Skeletal muscle satellite cell (primary cell): ENCODE data around the gene PRR23E.

ENCODE experiments used
- H3K27me3 ChIP-seq: 2 replicates; pipeline ENCODE4 v1.7.0; 2013; ENCODE audit warnings: low read length; ENCODE audit not compliant: control insufficient read depth, insufficient read depth
- H3K36me3 ChIP-seq: 2 replicates; pipeline ENCODE4 v1.7.0; 2013; ENCODE audit warnings: mild to moderate bottlenecking, control low read depth, low read length; ENCODE audit not compliant: insufficient read depth
- H3K4me1 ChIP-seq: 2 replicates; pipeline ENCODE4 v1.7.0; 2013; ENCODE audit warnings: low read length; ENCODE audit not compliant: control insufficient read depth, insufficient read depth
- H3K4me2 ChIP-seq: 2 replicates; pipeline ENCODE4 v1.7.0; 2013; ENCODE audit warnings: mild to moderate bottlenecking, low read length
- H3K4me3 ChIP-seq: 2 replicates; pipeline ENCODE4 v1.7.0; 2013; ENCODE audit warnings: low read length
- H3K9ac ChIP-seq: 2 replicates; pipeline ENCODE4 v1.7.0; 2013; ENCODE audit warnings: mild to moderate bottlenecking, low read depth, low read length, moderate library complexity
- H3K9me3 ChIP-seq: replicated peaks from 2 replicates; pipeline ENCODE4 v1.7.0; 2013; ENCODE audit warnings: mild to moderate bottlenecking, control low read depth, low read length

The PRR23E gene

GRCh38 chr3:127214975-127215374 is 22.0 kb downstream of the PRR23E start:
- no peaks in the 10 kb centered on the region for H3K9me3 ChIP-seq
- no peaks in the 10 kb centered on the region for H3K36me3 ChIP-seq
- H3K4me3 ChIP-seq: no peak overlapping the region
- peaks cover 12% of the 10 kb centered on the region for H3K27me3 ChIP-seq
- no peak overlapping the region for H3K4me2 ChIP-seq
- peaks cover 13% of the 10 kb centered on the region for H3K4me1 ChIP-seq
- no peak overlapping the region for H3K9ac ChIP-seq

- H3K4me2 ChIP-seq: no peak overlapping the region
- peaks cover 12% of the 10 kb centered on the region for H3K27me3 ChIP-seq
- H3K9ac ChIP-seq: no peak overlapping the region
- H3K4me1 ChIP-seq: peaks cover 13% of the 10 kb centered on the region
- H3K9me3 ChIP-seq: no peaks in the 10 kb centered on the region
- H3K4me3 ChIP-seq: no peak overlapping the region
- no peaks in the 10 kb centered on the region for H3K36me3 ChIP-seq
Measured at GRCh38 chr3:127215714-127216414, 22.9 kb downstream of the PRR23E start.

GRCh38 chr3:127216415-127217261 is 23.7 kb downstream of the PRR23E start:
- no peak overlapping the region for H3K9ac ChIP-seq
- H3K4me2 ChIP-seq: peak overlapping the region; percentile 53
- peaks cover 12% of the 10 kb centered on the region for H3K27me3 ChIP-seq
- no peak overlapping the region for H3K4me3 ChIP-seq
- peaks cover 13% of the 10 kb centered on the region for H3K4me1 ChIP-seq
- no peaks in the 10 kb centered on the region for H3K36me3 ChIP-seq
- no peaks in the 10 kb centered on the region for H3K9me3 ChIP-seq

GRCh38 chr3:127217596-127218453 is 24.9 kb downstream of the PRR23E start:
- H3K4me2 ChIP-seq: peak overlapping the region; percentile 53

DNA sequence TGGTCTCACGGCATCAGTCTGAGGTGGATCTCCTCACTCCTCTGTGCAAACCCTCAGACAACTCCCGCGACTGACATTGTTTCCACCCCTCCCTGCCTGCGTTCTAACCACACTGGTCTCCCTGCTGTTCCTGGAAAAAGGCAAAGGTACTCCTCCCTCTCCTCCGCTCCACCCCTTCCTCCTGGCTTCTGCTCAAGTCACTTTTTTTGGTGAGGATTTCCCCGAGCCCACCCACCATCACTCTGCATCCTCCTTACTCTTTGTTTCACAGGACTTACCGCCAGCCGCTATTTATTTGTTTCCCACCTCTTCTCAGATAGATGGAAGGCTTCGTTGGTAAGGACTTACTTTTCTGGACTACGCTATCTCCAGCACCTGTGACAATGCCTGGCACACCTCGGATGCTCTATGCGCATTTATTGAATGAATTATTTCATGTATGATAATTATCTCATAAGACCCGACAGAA is 25.6 kb downstream of the PRR23E start:
- H3K36me3 ChIP-seq: no peaks in the 10 kb centered on the region
- no peak overlapping the region for H3K9ac ChIP-seq
- H3K27me3 ChIP-seq: peaks cover 9% of the 10 kb centered on the region

More at GRCh38 chr3:127217596-127218453, 24.9 kb downstream of the PRR23E start:
- Histone ChIP-seq H3K4me3 (no peak overlapping the region), H3K27me3 (peaks cover 9% of the 10 kb centered on the region), H3K9ac (no peak overlapping the region), H3K4me1 (peaks cover 13% of the 10 kb centered on the region), H3K9me3 (no peaks in the 10 kb centered on the region), H3K36me3 (no peaks in the 10 kb centered on the region)

GRCh38 chr3:127220497-127220896 is 27.6 kb downstream of the PRR23E start:
- no peaks in the 10 kb centered on the region for H3K36me3 ChIP-seq
- H3K4me1 ChIP-seq: peaks cover 13% of the 10 kb centered on the region
- no peak overlapping the region for H3K4me3 ChIP-seq
- no peaks in the 10 kb centered on the region for H3K9me3 ChIP-seq
- H3K4me2 ChIP-seq: no peak overlapping the region
- no peak overlapping the region for H3K9ac ChIP-seq
- peaks cover 3% of the 10 kb centered on the region for H3K27me3 ChIP-seq

More for the DNA sequence above, 25.6 kb downstream of the PRR23E start:
- H3K4me2 ChIP-seq: no peak overlapping the region
- no peaks in the 10 kb centered on the region for H3K9me3 ChIP-seq
- H3K4me1 ChIP-seq: peaks cover 13% of the 10 kb centered on the region
- no peak overlapping the region for H3K4me3 ChIP-seq

DNA sequence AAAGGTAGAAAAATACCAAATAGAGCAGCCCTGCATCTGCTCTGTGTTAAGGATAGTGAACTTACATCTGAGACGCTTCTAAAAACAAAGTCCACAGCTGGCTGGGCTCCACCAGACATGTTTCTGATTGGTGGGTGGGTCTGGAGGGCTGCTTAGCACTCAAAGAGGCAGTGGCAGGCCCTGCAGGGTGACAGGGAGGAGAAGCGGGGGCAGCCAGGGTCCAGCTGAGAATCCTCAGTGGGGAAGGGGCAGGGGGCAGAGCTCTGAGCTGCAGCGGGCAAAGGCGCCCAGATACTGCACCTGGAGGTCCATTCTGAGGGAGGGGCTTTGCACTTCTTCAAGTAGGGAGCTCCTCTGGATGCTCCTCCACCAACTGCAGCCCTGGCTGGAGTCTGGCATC is 28.1 kb downstream of the PRR23E start:
- no peak overlapping the region for H3K9ac ChIP-seq
- no peak overlapping the region for H3K4me2 ChIP-seq
- no peak overlapping the region for H3K4me3 ChIP-seq
- no peaks in the 10 kb centered on the region for H3K9me3 ChIP-seq
- peaks cover 3% of the 10 kb centered on the region for H3K27me3 ChIP-seq
- no peaks in the 10 kb centered on the region for H3K36me3 ChIP-seq
- peaks cover 13% of the 10 kb centered on the region for H3K4me1 ChIP-seq

DNA sequence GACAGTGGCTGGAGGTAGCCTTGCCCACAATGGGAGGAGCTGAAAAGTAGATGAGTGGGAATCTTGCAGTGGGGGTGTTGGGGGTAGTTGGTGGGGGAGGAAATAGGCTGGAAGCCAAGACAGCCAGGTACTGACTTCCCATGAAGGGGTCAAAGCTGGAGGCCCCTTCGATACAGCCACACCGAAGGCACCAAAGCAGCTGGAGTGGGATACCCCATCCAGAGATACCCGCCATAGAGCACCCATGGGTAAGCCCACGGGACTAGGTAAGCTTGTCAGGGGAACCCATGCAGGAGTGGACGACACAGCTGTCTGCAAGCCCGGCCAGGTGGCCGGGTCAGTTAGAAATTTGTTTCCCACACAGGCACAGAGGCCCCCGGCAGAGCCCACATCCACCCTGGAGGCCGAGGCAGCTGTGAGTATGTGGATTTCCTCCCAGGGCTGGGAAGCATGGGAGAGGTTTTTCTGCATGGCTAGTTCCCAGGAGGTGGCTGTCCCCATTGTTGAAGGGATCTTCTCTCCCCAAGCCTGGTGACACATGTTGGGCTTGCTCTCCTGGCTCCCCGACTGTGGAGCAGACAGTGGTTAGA is 28.6 kb downstream of the PRR23E start:
- Histone ChIP-seq H3K4me2 (no peak overlapping the region), H3K9me3 (no peaks in the 10 kb centered on the region), H3K9ac (no peak overlapping the region), H3K4me1 (peaks cover 13% of the 10 kb centered on the region), H3K4me3 (no peak overlapping the region), H3K36me3 (no peaks in the 10 kb centered on the region), H3K27me3 (peaks cover 3% of the 10 kb centered on the region)

GRCh38 chr3:127222163-127222562 is 29.2 kb downstream of the PRR23E start:
- no peak overlapping the region for H3K9ac ChIP-seq
- peaks cover under 1% of the 10 kb centered on the region for H3K27me3 ChIP-seq
- no peak overlapping the region for H3K4me2 ChIP-seq
- H3K9me3 ChIP-seq: no peaks in the 10 kb centered on the region
- peaks cover 10% of the 10 kb centered on the region for H3K4me1 ChIP-seq
- H3K4me3 ChIP-seq: no peak overlapping the region
- no peaks in the 10 kb centered on the region for H3K36me3 ChIP-seq

GRCh38 chr3:127222664-127223063 is 29.7 kb downstream of the PRR23E start:
- Histone ChIP-seq H3K4me2 (no peak overlapping the region), H3K4me1 (peaks cover 5% of the 10 kb centered on the region), H3K27me3 (no peaks in the 10 kb centered on the region), H3K4me3 (no peak overlapping the region), H3K9me3 (no peaks in the 10 kb centered on the region), H3K36me3 (no peaks in the 10 kb centered on the region), H3K9ac (no peak overlapping the region)

- H3K27me3 ChIP-seq: no peaks in the 10 kb centered on the region
- no peak overlapping the region for H3K9ac ChIP-seq
- no peaks in the 10 kb centered on the region for H3K4me1 ChIP-seq
- no peak overlapping the region for H3K4me2 ChIP-seq
- no peaks in the 10 kb centered on the region for H3K36me3 ChIP-seq
- no peaks in the 10 kb centered on the region for H3K9me3 ChIP-seq
- H3K4me3 ChIP-seq: no peak overlapping the region
Measured at GRCh38 chr3:127224118-127224517, 31.2 kb downstream of the PRR23E start.
